Mesendoderm (in vitro differentiated cells): Measurements from ENCODE around the gene PCNX1.

Experiments
- DNase-seq: peaks from one replicate; pipeline ENCODE4 v3.0.0; 2013
- H2AK5ac ChIP-seq: 2 replicates; pipeline ENCODE4 v1.6.1; 2013; ENCODE audit warnings: low read length, inconsistent platforms
- H2BK120ac ChIP-seq: 2 replicates; pipeline ENCODE4 v1.6.1; 2013; ENCODE audit warnings: low read depth, mild to moderate bottlenecking, low read length, moderate library complexity, mixed read lengths
- H2BK15ac ChIP-seq: replicated peaks from 2 replicates; pipeline ENCODE4 v1.6.1; 2013; ENCODE audit warnings: low read depth, mild to moderate bottlenecking, moderate library complexity
- H2BK5ac ChIP-seq: 2 replicates; pipeline ENCODE4 v1.6.1; 2013; ENCODE audit warnings: low read length, inconsistent platforms
- H3K18ac ChIP-seq: 2 replicates; pipeline ENCODE4 v1.6.1; 2013; ENCODE audit warnings: mild to moderate bottlenecking, low read length, mixed read lengths
- H3K23ac ChIP-seq: one replicate; pipeline ENCODE4 v1.6.1; 2013; ENCODE audit warnings: low read length
- H3K27ac ChIP-seq: 2 replicates; pipeline ENCODE4 v1.5.1; 2013; ENCODE audit warnings: low read depth, mild to moderate bottlenecking, inconsistent platforms, low read length, moderate library complexity
- H3K27me3 ChIP-seq: 2 replicates; pipeline ENCODE4 v1.6.1; 2013; ENCODE audit warnings: low read length, control low read depth, mild to moderate bottlenecking, inconsistent platforms; ENCODE audit not compliant: insufficient read depth, poor library complexity
- H3K36me3 ChIP-seq: 2 replicates; pipeline ENCODE4 v1.6.1; 2013; ENCODE audit warnings: low read length, inconsistent platforms; ENCODE audit not compliant: control insufficient read depth, insufficient read depth
- H3K4ac ChIP-seq: one replicate; pipeline ENCODE4 v1.6.1; 2013; ENCODE audit warnings: low read depth, mild to moderate bottlenecking, low read length, moderate library complexity
- H3K4me1 ChIP-seq: 2 replicates; pipeline ENCODE4 v1.6.1; 2013; ENCODE audit warnings: low read depth, low read length, inconsistent platforms; ENCODE audit not compliant: control insufficient read depth
- H3K4me2 ChIP-seq: 2 replicates; pipeline ENCODE4 v1.6.1; 2013; ENCODE audit warnings: low read length
- H3K4me3 ChIP-seq: 2 replicates; pipeline ENCODE4 v1.5.1; 2013; ENCODE audit warnings: mild to moderate bottlenecking, low read length
- H3K56ac ChIP-seq: one replicate; pipeline ENCODE4 v1.6.1; 2013; ENCODE audit warnings: low read length
- H3K79me1 ChIP-seq: 2 replicates; pipeline ENCODE4 v1.6.1; 2013; ENCODE audit warnings: low read length, inconsistent platforms
- H3K79me2 ChIP-seq: 2 replicates; pipeline ENCODE4 v1.6.1; 2013; ENCODE audit warnings: mild to moderate bottlenecking, low read length; ENCODE audit not compliant: control insufficient read depth, insufficient read depth
- H3K9ac ChIP-seq: 2 replicates; pipeline ENCODE4 v1.6.1; 2013; ENCODE audit warnings: low read length, inconsistent platforms
- H4K5ac ChIP-seq: one replicate; pipeline ENCODE4 v1.6.1; 2013; ENCODE audit warnings: low read length
- H4K8ac ChIP-seq: one replicate; pipeline ENCODE4 v1.6.1; 2013; ENCODE audit warnings: low read depth, mild to moderate bottlenecking, control low read depth, low read length, moderate library complexity
- WGBS: extraction: QIAGEN DNeasy Blood & Tissue Kit; methylation state at CpG from one replicate; pipeline ENCODE4 v1.1.7; 2013; ENCODE audit warnings: low lambda C conversion rate, missing lambda C conversion rate; ENCODE audit not compliant: insufficient coverage; ENCODE audit errors: extremely low coverage; 5-methylcytosine and 5-hydroxymethylcytosine counted together

The PCNX1 gene

DNA sequence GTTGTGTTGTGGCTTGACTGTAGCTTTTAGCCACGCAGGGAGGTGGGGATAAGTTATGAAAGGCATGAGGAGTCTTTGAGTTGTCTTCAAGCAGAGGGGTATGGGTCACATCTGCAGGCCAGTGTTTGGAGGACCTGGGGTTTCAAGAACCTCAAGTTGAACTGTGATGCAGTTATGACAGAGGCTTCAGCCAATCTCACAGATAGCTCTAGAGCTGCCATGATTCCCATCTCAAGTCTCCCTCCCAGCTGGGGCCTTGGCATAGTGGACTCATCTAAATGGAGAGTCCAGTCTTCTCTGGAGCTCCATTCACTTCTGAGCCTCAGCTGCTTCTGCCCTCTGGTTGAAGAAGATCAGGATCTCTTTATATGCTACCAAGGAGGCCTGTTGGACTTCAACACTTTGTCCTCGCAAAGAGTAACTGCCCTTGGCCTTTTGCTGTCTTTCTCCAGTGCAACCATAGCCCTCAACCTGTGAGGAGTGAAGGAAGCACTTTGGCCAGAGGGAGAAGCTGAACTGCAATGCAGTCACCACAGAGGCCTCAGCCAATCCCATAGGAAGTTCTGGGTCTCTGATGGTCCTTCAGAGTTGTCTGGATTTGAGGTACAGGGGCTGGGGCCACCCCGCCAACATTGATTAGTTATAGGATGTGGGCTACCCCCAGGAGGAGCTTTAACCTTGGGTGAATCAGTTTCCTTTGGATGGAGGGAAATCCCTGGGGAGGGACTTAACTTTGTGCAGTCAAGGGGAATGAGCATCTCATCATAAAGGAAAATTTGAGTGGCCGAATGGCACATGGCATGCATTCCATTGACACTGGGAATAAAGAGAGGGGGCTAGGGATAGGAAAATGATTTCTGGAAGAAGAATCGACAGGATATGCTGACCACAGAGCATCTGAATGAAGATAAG, 230.5 kb downstream of the PCNX1 start:
- H3K9ac ChIP-seq, result no peak overlapping the region
- no peak overlapping the region for H2BK15ac ChIP-seq
- no peak overlapping the region for H3K4me2 ChIP-seq
- H3K4ac ChIP-seq, result no peak overlapping the region
- H3K23ac ChIP-seq, result no peak overlapping the region
- H4K5ac ChIP-seq, result no peak overlapping the region
- H3K27ac ChIP-seq, result no peak overlapping the region
- no peaks in the 10 kb centered on the region for H3K36me3 ChIP-seq
- H3K79me1 ChIP-seq, result no peaks in the 10 kb centered on the region
- H3K4me1 ChIP-seq, result peaks cover 2% of the 10 kb centered on the region
- DNase-seq, result no peak
- no CpG with 5 or more reads among the region's 5 CpGs for WGBS
- no peak overlapping the region for H3K56ac ChIP-seq
- no peaks in the 10 kb centered on the region for H3K27me3 ChIP-seq
- no peak overlapping the region for H3K4me3 ChIP-seq
- H2BK5ac ChIP-seq, result no peak overlapping the region
- H2AK5ac ChIP-seq, result no peak overlapping the region
- H4K8ac ChIP-seq, result no peak overlapping the region
- no peak overlapping the region for H3K18ac ChIP-seq
- no peak overlapping the region for H2BK120ac ChIP-seq
- H3K79me2 ChIP-seq, result no peaks in the 10 kb centered on the region

DNA sequence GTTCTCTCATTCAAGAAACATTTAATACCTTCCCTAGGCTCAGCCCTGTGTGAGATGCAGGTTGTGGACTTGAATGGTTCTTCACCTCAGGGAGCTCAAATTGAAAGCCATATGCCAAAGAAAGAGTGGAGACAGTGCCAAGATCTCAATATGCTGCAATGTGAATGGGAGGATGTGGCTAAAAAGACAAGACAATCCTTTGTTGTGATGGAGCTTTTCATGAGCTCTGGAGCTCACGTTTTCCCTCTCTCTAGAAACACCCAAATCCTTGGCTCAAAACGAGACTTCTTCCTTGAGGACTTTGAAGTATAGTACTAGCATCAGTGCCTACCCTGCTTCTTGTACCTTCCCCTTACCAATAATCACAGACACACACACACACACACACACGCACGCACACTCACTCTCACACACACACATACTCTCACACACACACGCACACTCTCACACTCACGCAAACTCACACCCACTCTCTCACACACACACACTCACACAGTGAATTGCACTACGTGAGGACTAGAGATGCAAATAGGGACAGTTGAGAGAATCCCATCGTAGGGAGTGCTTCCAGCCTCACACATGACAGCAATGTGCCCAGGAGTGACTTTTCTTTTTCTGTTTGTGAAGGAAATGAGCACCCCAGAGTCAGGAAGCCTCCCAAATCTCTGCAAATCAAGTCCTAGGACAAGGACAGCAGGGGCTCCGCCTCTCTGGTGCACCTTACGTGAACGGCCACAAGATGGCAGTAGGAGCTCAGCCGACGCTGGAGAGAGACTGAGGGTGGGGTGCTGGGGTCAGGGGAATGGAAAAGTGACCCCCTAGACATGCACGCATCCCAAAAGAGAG, 231.4 kb downstream of the PCNX1 start:
- DNase-seq, result peak; percentile 58
- no peaks in the 10 kb centered on the region for H3K79me1 ChIP-seq

DNA sequence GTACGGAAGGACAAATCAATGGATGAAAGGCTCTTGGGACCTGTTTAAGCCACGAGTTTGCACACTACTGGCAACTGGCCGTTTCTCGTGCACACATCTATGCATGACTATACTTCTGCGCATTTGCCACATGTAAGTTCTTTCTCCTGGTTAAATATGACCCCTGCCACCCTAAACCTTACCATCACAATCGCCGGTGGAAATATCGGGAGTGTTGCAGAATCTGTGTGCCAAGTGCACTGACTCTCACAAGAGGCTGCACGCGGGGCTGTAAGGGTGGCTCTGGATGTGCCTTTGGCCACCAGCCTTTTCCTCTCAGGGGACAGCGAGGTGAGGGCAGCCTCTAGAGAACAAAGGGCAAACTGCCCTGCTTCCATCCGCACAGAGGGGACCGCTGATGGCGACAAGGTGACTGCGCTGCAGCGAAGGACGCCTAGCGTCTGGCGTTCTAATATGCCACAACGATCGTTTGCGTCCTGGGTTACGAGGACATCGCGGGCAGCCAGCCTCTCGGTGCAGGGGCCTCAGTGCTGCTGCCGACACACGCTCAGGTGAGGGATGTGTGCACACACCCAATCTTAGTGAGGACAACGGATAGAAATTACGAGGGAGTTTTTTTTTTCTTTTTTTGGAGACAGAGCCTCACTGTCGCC, 232.2 kb downstream of the PCNX1 start:
- H3K36me3 ChIP-seq, result no peaks in the 10 kb centered on the region
- H3K56ac ChIP-seq, result no peak overlapping the region
- no peak overlapping the region for H3K9ac ChIP-seq
- no peak overlapping the region for H3K4me3 ChIP-seq
- no peak overlapping the region for H3K4ac ChIP-seq
- no peaks in the 10 kb centered on the region for H3K79me1 ChIP-seq
- H2BK5ac ChIP-seq, result no peak overlapping the region
- no peak overlapping the region for H3K27ac ChIP-seq
- no peak for DNase-seq
- no peak overlapping the region for H3K23ac ChIP-seq
- H3K79me2 ChIP-seq, result no peaks in the 10 kb centered on the region
- no peak overlapping the region for H3K18ac ChIP-seq
- WGBS, result no CpG with 5 or more reads among the region's 31 CpGs
- H4K5ac ChIP-seq, result no peak overlapping the region
- no peaks in the 10 kb centered on the region for H3K27me3 ChIP-seq
- no peak overlapping the region for H2BK120ac ChIP-seq
- no peak overlapping the region for H2BK15ac ChIP-seq
- H2AK5ac ChIP-seq, result no peak overlapping the region
- peaks cover 4% of the 10 kb centered on the region for H3K4me1 ChIP-seq
- no peak overlapping the region for H4K8ac ChIP-seq
- H3K4me2 ChIP-seq, result no peak overlapping the region

More for the DNA sequence above, 231.4 kb downstream of the PCNX1 start:
- H3K4me2 ChIP-seq, result no peak overlapping the region
- peak overlapping the region; percentile 4 for H2BK5ac ChIP-seq
- no peak overlapping the region for H3K9ac ChIP-seq
- H3K56ac ChIP-seq, result peak overlapping the region; percentile 80
- H2BK120ac ChIP-seq, result no peak overlapping the region
- 100% methylated on average over 4 of the region's 14 CpGs for WGBS
- H3K79me2 ChIP-seq, result no peaks in the 10 kb centered on the region
- peaks cover 6% of the 10 kb centered on the region for H3K4me1 ChIP-seq
- H2BK15ac ChIP-seq, result no peak overlapping the region
- H3K27me3 ChIP-seq, result no peaks in the 10 kb centered on the region
- no peak overlapping the region for H3K27ac ChIP-seq
- no peak overlapping the region for H3K23ac ChIP-seq
- H2AK5ac ChIP-seq, result peak overlapping the region; percentile 71
- H3K18ac ChIP-seq, result no peak overlapping the region
- H4K5ac ChIP-seq, result no peak overlapping the region
- H3K36me3 ChIP-seq, result no peaks in the 10 kb centered on the region
- no peak overlapping the region for H3K4me3 ChIP-seq
- no peak overlapping the region for H4K8ac ChIP-seq
- H3K4ac ChIP-seq, result no peak overlapping the region

DNA sequence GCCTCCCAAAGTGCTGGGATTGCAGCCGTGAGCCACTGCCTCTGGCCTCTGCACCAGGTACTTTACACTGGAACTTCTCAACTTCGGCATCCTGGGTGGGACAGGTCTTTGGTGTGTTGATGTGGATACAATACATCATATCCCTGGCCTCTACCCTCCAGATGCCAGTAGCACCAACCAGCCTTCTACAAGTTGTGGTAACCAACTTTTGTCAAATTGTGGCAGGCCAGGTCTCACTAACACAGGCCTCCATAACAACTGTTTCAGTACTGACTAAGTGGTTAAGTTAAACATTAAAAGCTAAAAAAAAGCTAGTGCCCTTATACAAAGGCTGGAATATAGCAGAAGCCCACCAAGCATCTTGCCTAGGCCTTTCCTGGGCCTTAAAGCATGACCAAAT, 232.9 kb downstream of the PCNX1 start:
- H2BK15ac ChIP-seq, result no peak overlapping the region
- H3K4me3 ChIP-seq, result no peak overlapping the region
- H3K4ac ChIP-seq, result no peak overlapping the region
- no peak overlapping the region for H3K4me2 ChIP-seq
- no peak overlapping the region for H2BK120ac ChIP-seq
- H2BK5ac ChIP-seq, result no peak overlapping the region
- H3K36me3 ChIP-seq, result no peaks in the 10 kb centered on the region
- H3K79me1 ChIP-seq, result no peaks in the 10 kb centered on the region
- H3K27ac ChIP-seq, result no peak overlapping the region
- H4K8ac ChIP-seq, result no peak overlapping the region
- peaks cover 4% of the 10 kb centered on the region for H3K4me1 ChIP-seq
- no peak overlapping the region for H3K23ac ChIP-seq
- H3K18ac ChIP-seq, result no peak overlapping the region
- H3K79me2 ChIP-seq, result no peaks in the 10 kb centered on the region
- H3K27me3 ChIP-seq, result no peaks in the 10 kb centered on the region
- WGBS, result no CpG with 5 or more reads among the region's 2 CpGs
- no peak overlapping the region for H4K5ac ChIP-seq
- DNase-seq, result no peak
- H3K56ac ChIP-seq, result no peak overlapping the region
- H3K9ac ChIP-seq, result no peak overlapping the region
- H2AK5ac ChIP-seq, result no peak overlapping the region

DNA sequence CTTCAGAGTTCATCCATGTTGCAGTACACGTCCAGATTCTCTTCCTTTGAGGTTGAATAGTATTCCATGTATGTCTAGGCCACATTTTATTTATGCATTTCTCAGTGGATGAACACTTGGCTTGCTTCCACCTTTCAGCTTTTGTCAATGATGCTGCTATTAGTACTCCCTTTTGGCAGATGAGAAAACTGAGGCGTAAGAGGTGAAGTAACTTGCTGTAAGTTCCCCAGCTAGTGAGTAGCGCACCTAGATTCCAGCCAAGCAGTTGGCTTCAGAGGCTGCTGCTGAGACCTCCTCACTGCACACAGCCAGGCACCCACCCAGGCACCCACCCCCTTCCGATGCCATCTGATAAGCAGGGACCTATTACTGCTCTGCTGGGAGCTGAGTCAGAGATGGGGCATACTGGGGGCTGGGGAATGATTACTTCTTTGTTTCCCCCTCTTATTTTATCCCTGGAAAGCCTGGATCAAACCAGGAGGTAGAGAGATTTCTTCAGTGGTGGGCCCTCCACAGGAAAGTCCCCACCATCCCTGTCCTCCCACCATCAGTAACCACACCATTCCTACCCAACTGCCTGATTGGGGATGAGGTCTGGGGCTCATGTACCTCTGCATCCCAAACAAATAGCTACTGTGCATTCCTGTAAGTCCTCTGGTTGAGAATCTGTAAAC, 234.6 kb downstream of the PCNX1 start:
- no CpG with 5 or more reads among the region's 4 CpGs for WGBS

More for the DNA sequence above, 234.6 kb downstream of the PCNX1 start:
- H3K79me1 ChIP-seq, result no peaks in the 10 kb centered on the region
- no peak overlapping the region for H3K9ac ChIP-seq
- H3K23ac ChIP-seq, result no peak overlapping the region
- no peak overlapping the region for H2AK5ac ChIP-seq
- H2BK15ac ChIP-seq, result no peak overlapping the region
- no peak overlapping the region for H2BK120ac ChIP-seq
- no peaks in the 10 kb centered on the region for H3K36me3 ChIP-seq
- H3K56ac ChIP-seq, result no peak overlapping the region
- H3K4ac ChIP-seq, result no peak overlapping the region
- no peak overlapping the region for H4K8ac ChIP-seq
- H3K4me3 ChIP-seq, result no peak overlapping the region
- no peak for DNase-seq
- H3K27ac ChIP-seq, result no peak overlapping the region
- H4K5ac ChIP-seq, result no peak overlapping the region
- no peaks in the 10 kb centered on the region for H3K79me2 ChIP-seq
- H3K18ac ChIP-seq, result no peak overlapping the region
- H2BK5ac ChIP-seq, result no peak overlapping the region
- no peak overlapping the region for H3K4me2 ChIP-seq
- peaks cover 4% of the 10 kb centered on the region for H3K4me1 ChIP-seq
- H3K27me3 ChIP-seq, result no peaks in the 10 kb centered on the region
